BJ (cell line): Measurements from ENCODE around the gene SLC10A7. TPM values are rescaled to one million over a fixed set of nuclear protein-coding genes. Genes with fewer than 3 reads are reported as not detected.

Experiments used
- CTCF ChIA-PET: fragments of 350-600 bp; formaldehyde crosslinking; extraction: SDS; loops from one replicate; lab custom pipeline; 2021; ENCODE audit warnings: antibody characterized with exemption, inconsistent platforms; lab: Yijun Ruan, JAX
- POLR2A ChIA-PET: fragments of 300-600 bp; sonication (Branson Sonifier 250); formaldehyde crosslinking; extraction: SDS; loops from one replicate; lab custom pipeline; 2021; ENCODE audit warnings: antibody characterized with exemption; lab: Charles Lee
- DNase-seq: peaks from one replicate; pipeline ENCODE4 v3.0.0-alpha.2; 2011; ENCODE audit warnings: low read depth
- H3K27me3 ChIP-seq: 2 replicates; pipeline ENCODE4 v1.6.0; 2011; ENCODE audit warnings: low read length; ENCODE audit not compliant: control insufficient read depth, insufficient read depth
- H3K36me3 ChIP-seq: 2 replicates; pipeline ENCODE4 v1.5.1; 2011; ENCODE audit warnings: low read length; ENCODE audit not compliant: control insufficient read depth, insufficient read depth
- H3K4me3 ChIP-seq: 2 replicates; pipeline ENCODE4 v1.5.1; 2011; ENCODE audit warnings: low read depth, mild to moderate bottlenecking, control low read depth, low read length
- CTCF ChIP-seq: IDR thresholded peaks from 2 replicates; pipeline ENCODE4 v1.5.1; 2011; ENCODE audit warnings: low read depth, mild to moderate bottlenecking, control low read depth, inconsistent platforms, low read length, moderate library complexity; ENCODE audit not compliant: insufficient read depth
- polyA plus RNA-seq: library from polyadenylated mRNA; depleted of rRNA; stranded (reverse); fragments of >200 nt; gene quantifications from 2 replicates; pipeline ENCODE4 v1.2.3, GENCODE V29; 2011

The SLC10A7 gene
- polyA plus RNA-seq, 1 experiment, result 3.9 TPM

GRCh38 chr4:146244496-146244895 is 277.2 kb downstream of the SLC10A7 start:
- POLR2A ChIA-PET, result no interaction called here
- no peak for DNase-seq

GRCh38 chr4:146243883-146244277 is 277.9 kb downstream of the SLC10A7 start:
- POLR2A ChIA-PET, result no interaction called here
- Histone ChIP-seq H3K27me3 (no peaks in the 10 kb centered on the region), H3K36me3 (no peaks in the 10 kb centered on the region), H3K4me3 (no peak overlapping the region)
- no peak for DNase-seq
- no peak for TF ChIP-seq CTCF
- CTCF ChIA-PET, result interaction anchor here (0.9 kb wide), 1 partner anchor 526 kb away, joined by 3 read pairs; no protein-coding TSS in a partner anchor

More at GRCh38 chr4:146244496-146244895, 277.2 kb downstream of the SLC10A7 start:
- CTCF ChIA-PET, result interaction anchor here (1.3 kb wide), 1 partner anchor 92 kb away, joined by 3 read pairs; no protein-coding TSS in a partner anchor
- no peak for TF ChIP-seq CTCF
- Histone ChIP-seq H3K36me3 (no peaks in the 10 kb centered on the region), H3K4me3 (no peak overlapping the region), H3K27me3 (no peaks in the 10 kb centered on the region)

GRCh38 chr4:146243141-146243882 is 278.4 kb downstream of the SLC10A7 start:
- no peak overlapping the region for H3K4me3 ChIP-seq
- ChIA-PET CTCF (interaction anchor here (0.9 kb wide), 1 partner anchor 526 kb away, joined by 3 read pairs; no protein-coding TSS in a partner anchor), POLR2A (no interaction called here)
- no peaks in the 10 kb centered on the region for H3K27me3 ChIP-seq
- TF ChIP-seq CTCF, result peak; percentile 38
- no peaks in the 10 kb centered on the region for H3K36me3 ChIP-seq
- DNase-seq, result no peak

- POLR2A ChIA-PET, result no interaction called here
These were observed 283.6 kb downstream of the SLC10A7 start for GRCh38 chr4:146238107-146238506.

More at GRCh38 chr4:146238107-146238506, 283.6 kb downstream of the SLC10A7 start:
- CTCF ChIA-PET, result interaction anchor here (1.4 kb wide), 1 partner anchor 669 kb away, joined by 3 read pairs; no protein-coding TSS in a partner anchor
- Histone ChIP-seq H3K36me3 (no peaks in the 10 kb centered on the region), H3K4me3 (no peak overlapping the region), H3K27me3 (no peaks in the 10 kb centered on the region)
- DNase-seq, result no peak
- no peak for TF ChIP-seq CTCF
